Measurements from ENCODE around the gene POLD4.
"Not testable (repeated sequence)": the region's sequence is repeated elsewhere in the genome, so short reads cannot be mapped to it uniquely, and the experiment has no call there.

POLD4 gene

DNA sequence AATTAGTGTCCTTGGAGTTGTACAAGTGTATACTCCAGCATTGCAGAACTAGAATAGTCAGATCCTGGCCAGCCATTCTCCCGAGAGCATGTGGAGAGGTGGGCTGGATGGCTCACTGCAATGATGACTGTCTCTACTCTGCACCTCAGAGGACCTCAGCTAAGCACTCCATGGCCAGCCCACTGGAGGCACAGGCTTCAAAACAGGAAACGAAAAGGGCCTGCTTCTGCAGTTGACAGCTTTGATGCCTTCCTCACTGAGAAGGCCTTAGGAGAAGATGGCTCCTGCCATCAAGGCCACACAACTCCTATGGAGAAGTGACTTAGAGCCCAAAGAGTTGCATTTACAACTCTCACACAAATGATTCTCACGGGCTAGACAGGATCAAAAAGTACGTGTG lies 9.1 kb downstream of the POLD4 start:
- H3K4me3 ChIP-seq (ENCODE audit: low read length), result no peak overlapping the region
- DNase-seq (ENCODE audit: low read depth, low spot score), result no peak

DNA sequence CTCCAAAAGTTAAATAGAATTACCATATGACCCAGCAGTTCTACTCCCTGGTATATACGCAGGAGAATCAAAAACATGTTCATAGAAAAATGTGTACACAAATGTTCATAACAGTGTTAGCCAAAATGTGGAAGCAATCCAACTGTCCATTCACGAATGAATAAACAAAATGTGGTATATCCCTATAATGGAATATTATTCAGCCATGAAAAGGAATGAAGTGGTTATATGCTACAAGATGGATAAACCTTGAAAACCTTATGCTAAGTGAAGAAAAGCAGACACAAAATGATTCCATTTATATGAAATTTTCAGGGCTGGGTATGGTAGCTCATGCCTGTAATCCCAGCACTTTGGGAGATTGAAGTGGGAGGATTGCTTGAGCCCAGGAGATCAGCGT lies 16.1 kb downstream of the POLD4 start:
- no peak for DNase-seq (ENCODE audit: low read depth, low spot score)
- H3K4me3 ChIP-seq (ENCODE audit: low read length), result no peak overlapping the region

DNA sequence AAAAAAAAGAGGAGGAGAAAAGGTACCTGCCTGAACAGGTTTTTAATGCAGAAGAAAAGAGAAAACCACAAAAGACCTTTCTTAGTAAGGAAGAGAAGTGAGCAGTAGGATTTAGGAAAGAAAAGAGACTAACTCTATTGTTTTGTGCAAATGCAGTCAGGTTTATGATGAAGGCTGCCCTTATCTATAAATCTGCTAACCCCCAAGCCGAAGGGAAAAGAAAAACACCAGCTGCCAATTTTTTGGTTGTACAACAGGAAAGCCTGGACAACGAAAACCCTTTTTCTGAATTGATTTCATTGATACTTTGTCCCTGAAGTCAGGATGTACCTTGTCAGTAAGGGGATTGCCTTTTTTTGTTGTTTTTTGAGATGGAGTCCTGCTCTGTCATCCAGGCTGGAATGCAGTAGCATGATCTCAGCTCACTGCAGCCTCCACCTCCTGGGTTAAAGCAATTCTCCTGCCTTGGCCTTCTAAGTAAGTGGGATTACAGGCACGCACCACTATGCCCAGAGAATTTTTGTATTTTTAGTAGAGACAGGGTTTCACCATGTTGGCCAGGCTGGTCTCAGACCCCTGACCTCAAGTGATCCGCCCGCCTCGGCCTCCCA lies 21.2 kb downstream of the POLD4 start:
- no peak for DNase-seq (ENCODE audit: low read depth, low spot score)
- no peak overlapping the region for H3K4me3 ChIP-seq (ENCODE audit: low read length)

DNA sequence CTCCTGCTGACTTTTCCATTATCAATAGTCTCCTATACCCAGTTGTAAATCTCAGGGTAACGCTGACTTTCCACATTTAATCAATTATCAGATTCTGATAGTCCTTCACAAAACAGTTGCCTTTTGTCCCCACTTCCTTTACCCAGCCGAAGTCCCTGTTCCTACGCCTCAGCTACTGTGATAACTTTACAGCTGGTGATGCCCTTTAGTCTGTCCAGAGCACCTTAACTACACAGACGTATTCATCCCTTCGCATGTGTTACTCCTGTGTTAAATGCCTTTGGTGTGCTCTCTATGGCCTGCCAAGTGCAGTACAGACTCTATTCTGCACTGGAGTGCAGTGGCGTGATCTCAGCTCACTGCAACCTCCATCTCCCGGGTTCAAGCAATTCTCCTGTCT lies 29.8 kb downstream of the POLD4 start:
- H3K4me3 ChIP-seq (ENCODE audit: low read length), result no peak overlapping the region
- DNase-seq (ENCODE audit: low read depth, low spot score), result no peak

DNA sequence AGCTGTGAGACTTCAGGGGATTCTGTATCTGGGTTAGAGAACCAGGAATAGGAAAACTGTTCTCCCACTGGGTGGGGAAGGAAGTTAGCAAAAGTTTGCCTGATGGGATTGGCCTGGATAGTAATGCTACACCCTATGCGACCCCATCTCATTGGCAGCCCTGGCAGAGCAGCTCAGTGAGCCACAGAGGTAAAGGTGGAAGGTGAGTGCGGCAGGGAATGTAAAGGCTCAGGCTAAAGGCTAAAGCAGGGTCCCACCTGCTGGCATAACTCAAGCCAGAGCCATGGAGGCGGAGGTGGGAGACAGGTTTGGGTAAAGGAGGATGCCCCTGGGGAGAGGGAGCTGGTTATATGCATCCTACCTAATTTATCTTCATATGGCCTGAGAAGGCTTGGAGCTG lies 31.3 kb downstream of the POLD4 start:
- no peak overlapping the region for H3K4me3 ChIP-seq (ENCODE audit: low read length)
- DNase-seq (ENCODE audit: low read depth, low spot score), result no peak

DNA sequence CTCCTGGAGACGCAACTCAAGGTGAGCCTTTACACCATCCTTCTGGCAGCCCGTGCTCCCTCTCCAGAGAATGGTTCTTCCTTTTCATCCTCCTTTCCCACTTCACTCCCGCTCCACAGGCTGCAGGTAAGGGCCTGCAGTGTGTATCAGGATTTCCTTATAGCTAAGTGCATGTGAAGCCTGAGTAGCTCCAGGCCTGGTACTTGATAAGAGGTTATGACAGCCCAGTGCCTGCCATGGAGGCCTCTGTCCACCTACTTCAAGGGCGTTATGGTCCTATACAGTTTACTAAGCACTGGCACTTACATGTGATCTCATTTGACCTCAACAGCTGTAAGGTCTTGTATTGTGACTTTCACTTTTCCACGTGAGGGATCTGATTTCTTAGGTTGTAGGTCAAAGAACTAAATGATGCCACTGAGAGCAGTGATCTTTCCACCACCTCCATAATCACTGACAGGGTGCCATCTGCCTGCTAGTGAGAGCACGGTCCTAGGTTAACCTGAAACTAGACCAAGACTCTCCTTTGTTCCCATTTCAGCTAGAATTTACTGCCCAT lies 32.0 kb downstream of the POLD4 start:
- DNase-seq (ENCODE audit: low read depth, low spot score), result no peak
- no peak overlapping the region for H3K4me3 ChIP-seq (ENCODE audit: low read length)

DNA sequence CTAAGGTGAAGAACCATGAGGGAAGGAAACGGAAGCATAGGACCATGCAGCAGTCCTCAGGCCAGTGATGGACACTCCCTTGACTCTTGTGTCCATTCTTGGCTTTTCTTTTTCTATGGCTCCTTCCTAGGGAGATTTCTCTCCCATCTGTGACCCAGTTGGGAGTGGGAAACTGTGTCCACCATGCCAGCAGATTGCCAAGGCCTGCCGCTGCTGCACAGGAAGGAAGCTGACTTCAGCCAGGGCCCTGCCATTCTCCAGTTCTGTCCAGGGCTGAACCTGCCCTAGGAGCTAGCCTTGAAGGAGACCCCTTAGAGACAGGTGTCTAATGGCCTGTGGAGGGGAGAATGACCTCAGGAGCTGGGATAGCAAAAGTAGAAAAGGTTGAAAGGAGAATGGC lies 32.7 kb downstream of the POLD4 start:
- no peak overlapping the region for H3K4me3 ChIP-seq (ENCODE audit: low read length)
- no peak for DNase-seq (ENCODE audit: low read depth, low spot score)

DNA sequence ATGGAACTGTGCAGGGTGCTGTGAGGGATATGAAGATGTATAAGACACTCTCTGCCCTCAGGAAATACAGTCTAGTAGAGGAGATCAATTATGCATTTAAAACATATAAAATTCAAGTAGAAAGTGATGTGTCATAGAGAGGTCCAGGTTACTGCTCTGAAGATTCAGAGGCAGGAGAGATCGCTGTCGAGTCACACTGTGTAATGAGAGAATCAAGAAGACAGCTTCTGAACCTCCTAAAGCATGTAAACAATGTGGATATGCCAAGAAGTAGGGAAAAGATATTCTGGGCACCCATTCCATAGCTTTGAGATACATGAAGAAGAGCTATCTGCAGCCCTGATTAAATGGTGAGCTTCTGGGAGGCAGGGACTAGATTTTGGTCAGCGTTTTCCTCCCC lies 33.3 kb downstream of the POLD4 start:
- H3K4me3 ChIP-seq (ENCODE audit: low read length), result no peak overlapping the region

DNA sequence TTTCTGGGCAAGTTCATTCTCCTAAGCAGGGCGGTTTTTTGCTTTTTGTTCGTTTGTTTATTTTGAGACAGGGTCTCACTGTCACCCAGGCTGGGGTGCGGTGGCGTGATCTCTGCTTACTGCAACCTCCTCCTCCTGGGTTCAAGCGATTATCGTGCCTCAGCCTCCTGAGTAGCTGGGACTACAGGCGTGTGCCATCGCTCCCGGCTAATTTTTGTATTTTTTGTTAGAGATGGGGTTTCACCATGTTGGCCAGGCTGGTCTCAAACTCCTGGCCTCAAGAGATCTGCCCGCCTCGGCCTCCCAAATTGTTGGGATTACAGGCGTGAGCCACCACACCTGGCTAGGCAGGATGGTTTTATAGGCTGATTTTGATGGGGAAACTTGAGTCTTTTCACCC lies 34.5 kb downstream of the POLD4 start:
- not testable (repeated sequence) for H3K4me3 ChIP-seq (ENCODE audit: low read length); DNase-seq (ENCODE audit: low read depth, low spot score)

More for the DNA sequence above, 33.3 kb downstream of the POLD4 start:
- DNase-seq (ENCODE audit: low read depth, low spot score), result no peak

DNA sequence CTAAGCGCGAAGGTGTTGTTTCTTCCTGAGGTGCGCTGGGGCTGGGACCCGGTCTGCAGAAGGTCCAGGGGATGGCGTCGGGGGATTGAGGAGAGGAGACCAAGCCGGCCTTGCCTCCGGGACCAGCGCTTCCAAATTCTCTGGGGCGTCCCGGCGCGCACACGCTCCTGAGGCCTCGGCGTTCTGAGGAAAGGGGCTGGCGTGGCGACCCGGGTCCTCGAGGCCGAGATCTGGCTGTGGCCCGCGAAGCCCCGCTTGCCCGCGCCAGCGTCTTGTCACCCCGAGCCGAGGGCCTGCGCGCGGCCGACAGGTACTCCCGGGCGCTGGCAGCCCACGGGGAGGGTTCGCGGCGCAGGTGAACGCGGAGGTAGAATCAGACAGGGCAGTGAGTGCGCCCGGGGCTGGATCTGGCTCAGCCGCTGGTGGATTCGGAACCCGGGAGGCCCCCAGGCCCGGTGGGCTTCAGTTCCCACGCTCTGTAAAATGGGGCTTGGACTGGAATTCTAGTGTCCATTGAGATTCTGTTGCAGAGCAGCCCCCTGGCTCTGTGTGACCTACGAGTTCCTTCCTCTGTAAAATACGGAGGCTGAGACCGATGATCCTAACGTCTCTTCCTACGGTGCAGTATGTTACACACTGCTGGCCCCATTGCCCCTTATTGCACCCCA lies 35.3 kb downstream of the POLD4 start:
- DNase-seq (ENCODE audit: low read depth, low spot score), result no peak
- H3K4me3 ChIP-seq (ENCODE audit: low read length), result peak overlapping the region; percentile 84

DNA sequence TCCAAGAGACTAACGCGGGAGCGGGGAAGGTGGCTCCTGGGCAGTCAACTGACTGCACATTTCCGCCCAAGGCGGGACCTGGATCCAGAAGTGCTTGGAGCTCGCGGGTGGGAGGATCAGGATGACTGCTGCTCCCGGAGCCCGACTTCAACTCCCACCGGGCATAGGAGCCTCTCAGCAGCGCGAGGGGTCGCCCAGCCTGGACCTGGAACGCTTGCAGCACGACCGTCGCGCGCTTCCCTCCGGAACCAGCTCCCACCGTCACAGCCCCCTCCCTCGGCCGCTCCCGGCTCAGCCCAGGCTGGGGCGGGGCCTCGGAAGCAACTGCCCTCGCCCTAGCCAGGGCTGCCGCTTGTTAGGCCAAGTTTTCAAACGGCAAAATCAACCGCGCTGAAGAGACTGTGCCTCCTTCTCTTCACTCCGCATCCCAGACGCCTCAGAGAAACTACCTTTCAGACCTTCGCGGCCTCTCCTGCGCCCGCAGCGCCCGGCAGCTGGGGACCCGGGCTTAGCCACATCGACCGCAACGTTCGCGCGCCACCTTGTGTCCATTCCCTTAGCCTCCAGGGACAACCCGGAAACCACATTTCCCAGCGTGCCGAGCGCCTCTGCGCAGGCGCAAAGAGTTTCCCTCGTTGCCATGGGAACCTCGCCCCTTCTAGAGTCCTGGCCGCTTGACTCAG lies 36.0 kb downstream of the POLD4 start:
- peak overlapping the region; percentile 84 for H3K4me3 ChIP-seq (ENCODE audit: low read length)
- peak; percentile 94 for DNase-seq (ENCODE audit: low read depth, low spot score)

DNA sequence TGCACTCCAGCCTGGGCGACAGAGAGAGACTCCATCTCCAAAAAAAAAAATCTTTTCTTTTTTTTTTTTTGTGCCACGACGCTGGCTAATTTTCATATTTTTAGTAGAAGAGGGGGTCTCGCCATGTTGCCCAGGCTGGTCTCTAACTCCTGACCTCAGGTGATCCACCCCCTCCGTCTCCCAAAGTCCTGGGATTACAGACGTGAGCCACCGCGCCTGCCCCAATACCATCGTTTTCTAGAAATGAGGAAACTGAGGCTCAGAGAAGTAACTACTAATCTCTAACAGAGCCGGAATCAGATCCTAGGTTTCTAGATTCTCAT lies 36.5 kb downstream of the POLD4 start:
- H3K4me3 ChIP-seq (ENCODE audit: low read length), result peak overlapping the region; percentile 84
- no peak for DNase-seq (ENCODE audit: low read depth, low spot score)

DNA sequence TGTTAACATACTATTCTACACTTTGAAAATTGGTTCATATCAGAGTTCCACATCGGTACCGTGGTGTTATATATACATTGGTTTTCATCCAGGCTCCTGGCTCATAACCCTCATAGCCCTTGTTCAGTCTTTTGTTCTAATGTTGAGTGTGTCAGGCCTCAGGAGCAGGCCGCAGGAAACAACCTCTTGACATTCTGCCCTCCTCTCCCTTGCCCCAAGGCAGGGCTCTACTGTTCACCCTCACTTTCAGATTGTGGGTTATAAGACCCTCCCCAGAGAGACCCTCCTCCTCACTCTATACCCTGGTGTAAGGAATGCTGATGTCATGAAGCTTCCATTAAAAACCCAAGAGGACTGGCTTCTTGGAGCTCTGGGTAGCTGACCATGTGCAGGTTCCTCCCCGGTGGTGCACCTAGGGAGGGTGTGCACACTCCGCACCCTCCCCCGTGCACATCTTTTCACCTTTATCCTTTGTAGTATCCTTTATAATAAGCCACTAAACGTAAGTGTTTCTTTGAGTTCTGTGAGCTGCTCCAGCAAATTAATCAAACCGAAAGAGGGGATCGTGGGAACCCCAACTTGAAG lies 37.9 kb downstream of the POLD4 start:
- no peak overlapping the region for H3K4me3 ChIP-seq (ENCODE audit: low read length)

DNA sequence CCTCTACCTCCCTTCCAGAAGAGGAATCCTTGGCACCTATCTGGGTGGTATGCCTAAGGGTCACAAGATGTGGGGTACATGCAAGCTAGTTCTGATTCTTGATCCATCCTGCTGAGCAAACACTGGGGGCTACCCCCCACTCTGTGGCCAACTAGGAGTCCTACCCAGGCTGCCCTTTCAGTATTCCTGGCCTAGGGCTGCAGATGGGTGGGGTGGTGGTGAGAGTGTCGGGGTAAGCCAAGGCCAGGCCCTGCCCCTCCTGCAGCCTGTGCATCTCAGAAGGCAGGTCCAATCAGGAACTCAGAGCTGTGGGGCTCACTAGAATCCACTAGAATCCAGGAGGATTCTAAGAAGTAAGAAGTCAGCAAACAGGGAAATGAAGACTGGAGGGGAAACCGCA lies 39.1 kb downstream of the POLD4 start:
- H3K4me3 ChIP-seq (ENCODE audit: low read length), result no peak overlapping the region
- no peak for DNase-seq (ENCODE audit: low read depth, low spot score)

More for the DNA sequence above, 37.9 kb downstream of the POLD4 start:
- DNase-seq (ENCODE audit: low read depth, low spot score), result no peak

DNA sequence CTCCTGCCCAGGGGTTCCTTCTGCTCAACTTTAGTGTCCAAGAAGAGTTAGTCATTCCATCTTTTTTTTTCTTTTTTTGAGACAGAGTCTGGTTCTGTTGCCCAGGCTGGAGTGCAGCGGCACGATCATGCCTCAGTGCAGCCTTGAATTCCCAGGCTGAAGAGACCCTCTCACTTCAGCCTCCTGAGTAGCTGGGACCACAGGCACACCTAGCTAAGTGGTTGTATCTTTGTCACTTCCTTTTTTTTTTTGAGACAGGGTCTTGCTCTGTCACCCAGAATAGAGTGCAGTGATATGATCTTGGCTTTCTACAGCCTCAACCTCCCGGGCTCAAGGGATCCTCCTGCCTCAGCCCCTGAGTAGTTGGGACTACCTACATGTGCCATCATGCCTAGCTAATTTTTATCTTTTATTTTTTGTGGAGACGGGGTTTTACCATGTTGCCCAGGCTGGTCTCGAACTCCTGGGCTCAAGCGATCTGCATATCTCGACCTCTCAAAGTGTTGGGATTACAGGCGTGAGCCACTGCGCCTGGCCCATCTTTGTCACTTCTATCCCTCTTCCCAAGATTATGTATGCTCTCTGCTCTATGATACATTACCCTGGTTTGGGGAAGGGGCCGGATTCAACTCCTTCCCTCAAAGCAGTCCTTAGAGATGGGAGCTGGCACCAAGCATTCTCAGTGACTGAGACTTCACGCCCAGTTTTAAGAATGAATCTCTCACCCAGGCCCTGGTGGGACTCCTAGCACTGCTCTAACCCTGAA lies 40.0 kb downstream of the POLD4 start:
- DNase-seq (ENCODE audit: low read depth, low spot score), result no peak
- no peak overlapping the region for H3K4me3 ChIP-seq (ENCODE audit: low read length)

DNA sequence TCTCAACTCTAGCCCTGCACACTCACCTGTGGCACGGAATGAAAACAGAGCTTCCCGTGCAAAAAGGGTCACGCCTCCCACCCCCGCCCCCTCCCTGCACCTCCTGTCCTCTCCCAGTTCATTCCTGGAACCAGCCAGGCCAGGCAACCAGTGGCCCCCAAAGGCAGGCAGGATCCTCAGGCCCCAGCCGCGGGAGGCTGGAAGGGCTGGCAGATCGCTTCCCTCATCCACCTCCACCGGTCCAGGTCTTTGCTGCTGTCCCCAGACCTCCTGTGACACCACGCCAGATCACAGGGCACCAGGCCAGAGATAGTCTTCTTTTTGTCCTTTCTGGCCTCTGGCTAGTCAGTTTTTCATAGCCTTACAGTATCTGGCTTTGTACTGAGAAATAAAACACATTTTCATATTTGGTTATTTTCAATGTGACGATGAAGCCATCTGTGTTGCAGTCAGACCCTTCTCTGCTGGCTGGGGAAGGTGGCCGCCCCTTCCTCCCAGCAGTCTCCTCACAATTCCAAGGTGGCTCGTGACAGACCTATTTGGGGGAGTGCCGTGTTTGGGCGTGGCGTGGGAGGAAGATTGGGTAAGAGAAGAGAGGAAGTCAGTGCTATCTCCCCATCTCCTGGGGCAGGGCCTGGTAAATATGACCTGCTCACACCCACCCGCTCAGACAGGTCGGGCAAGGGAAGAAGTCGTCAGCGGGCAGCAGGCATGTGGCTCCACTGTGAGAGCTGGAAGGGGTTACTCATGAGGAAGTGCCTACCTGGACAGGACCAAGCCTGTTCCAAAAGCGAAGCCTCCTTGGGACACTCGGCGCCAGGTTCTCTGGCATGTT lies 40.9 kb downstream of the POLD4 start:
- no peak overlapping the region for H3K4me3 ChIP-seq (ENCODE audit: low read length)
- DNase-seq (ENCODE audit: low read depth, low spot score), result no peak

DNA sequence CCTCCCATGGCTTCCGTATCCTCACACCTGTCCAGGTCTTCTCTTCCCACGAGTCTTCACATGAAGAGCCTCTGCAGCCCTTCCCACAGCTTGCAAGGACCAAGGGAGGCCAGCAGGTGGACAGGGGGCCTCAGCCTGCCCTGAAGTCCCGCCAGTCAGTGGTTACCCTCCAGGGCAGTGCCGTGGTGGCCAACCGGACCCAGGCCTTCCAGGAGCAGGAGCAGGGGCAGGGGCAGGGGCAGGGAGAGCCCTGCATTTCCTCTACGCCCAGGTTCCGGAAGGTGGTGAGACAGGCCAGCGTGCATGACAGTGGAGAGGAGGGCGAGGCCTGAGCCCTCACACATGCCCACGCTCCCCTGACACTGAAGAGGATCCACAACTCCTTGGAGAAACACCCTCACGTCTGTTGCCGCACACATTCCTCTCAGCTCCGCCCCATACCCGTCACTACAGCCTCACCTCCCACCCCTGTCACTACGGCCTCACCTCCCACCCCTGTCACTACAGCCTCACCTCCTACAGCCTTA lies 41.7 kb downstream of the POLD4 start:
- DNase-seq (ENCODE audit: low read depth, low spot score), result no peak
- H3K4me3 ChIP-seq (ENCODE audit: low read length), result no peak overlapping the region

DNA sequence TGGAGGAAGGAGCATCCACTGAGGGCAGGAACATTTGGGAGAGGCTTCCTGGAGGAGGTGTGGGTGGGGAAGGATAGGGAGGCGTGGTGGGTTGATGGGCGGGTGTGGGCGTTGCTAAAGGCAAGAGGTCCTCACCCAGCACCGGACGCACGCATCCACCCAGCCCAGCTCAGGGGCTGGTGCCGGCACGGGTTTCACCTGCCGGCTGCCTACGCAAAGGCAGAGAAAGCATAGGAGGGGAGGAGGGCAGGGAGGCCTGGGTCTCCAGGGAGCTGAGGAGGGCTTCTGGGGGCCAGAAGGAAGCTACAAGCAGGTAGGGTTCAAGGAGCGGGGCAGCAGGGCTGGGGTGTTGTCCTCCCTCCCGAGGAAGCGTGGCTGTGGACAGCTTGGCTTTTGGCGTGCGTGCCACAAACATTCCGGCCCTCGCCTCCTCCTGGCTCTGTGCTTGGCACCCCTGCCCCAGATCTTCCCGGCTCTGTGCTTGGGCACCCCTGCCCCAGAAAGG lies 42.2 kb downstream of the POLD4 start:
- H3K4me3 ChIP-seq (ENCODE audit: low read length), result no peak overlapping the region
- DNase-seq (ENCODE audit: low read depth, low spot score), result no peak

All from Jurkat, Clone E6-1 (cell line).